SU-DHL-6 (cell line): Measurements from ENCODE around the gene SEMA4A.

Source experiments
- H2AFZ ChIP-seq: fragments of 200-600 bp; sonication (generic); 2 replicates; pipeline ENCODE4 v1.6.1; 2014; ENCODE audit warnings: low read depth, mild to moderate bottlenecking, moderate library complexity, mixed read lengths, antibody characterized with exemption, low read length; ENCODE audit not compliant: severe bottlenecking
- H3F3A ChIP-seq: fragments of 200-600 bp; shearing (Covaris generic); 2 replicates; pipeline ENCODE4 v1.6.0; 2016; ENCODE audit warnings: antibody characterized with exemption, mild to moderate bottlenecking; ENCODE audit not compliant: insufficient read depth
- H3K27ac ChIP-seq: fragments of 200-600 bp; sonication (generic); 2 replicates; pipeline ENCODE4 v1.5.1; 2016; ENCODE audit warnings: low read depth, mild to moderate bottlenecking, low read length, moderate library complexity, mixed read lengths
- H3K27me3 ChIP-seq: fragments of 200-600 bp; sonication (generic), shearing (Covaris generic); 2 replicates; pipeline ENCODE4 v1.6.0; 2014; ENCODE audit warnings: mild to moderate bottlenecking, low read length
- H3K36me3 ChIP-seq: fragments of 200-600 bp; sonication (generic); 2 replicates; pipeline ENCODE4 v1.6.1; 2014; ENCODE audit warnings: mild to moderate bottlenecking, low read length, mixed read lengths
- H3K4me2 ChIP-seq: fragments of 300-600, 200-600 bp; shearing (Covaris generic), sonication (generic); 2 replicates; pipeline ENCODE4 v1.6.0; 2014; ENCODE audit warnings: low read length, low read depth, mild to moderate bottlenecking; ENCODE audit not compliant: poor library complexity, severe bottlenecking
- H3K4me3 ChIP-seq: fragments of 200-600 bp; sonication (generic); 2 replicates; pipeline ENCODE4 v1.5.1; 2014; ENCODE audit warnings: antibody characterized with exemption, low read length, mild to moderate bottlenecking, mixed read lengths; ENCODE audit not compliant: insufficient read depth, poor library complexity, severe bottlenecking
- H3K79me2 ChIP-seq: fragments of 200-600 bp; sonication (generic); 2 replicates; pipeline ENCODE4 v1.6.1; 2014; ENCODE audit warnings: mild to moderate bottlenecking, low read length, moderate library complexity; ENCODE audit not compliant: insufficient read depth
- H3K9ac ChIP-seq: fragments of 200-600 bp; sonication (generic); 2 replicates; pipeline ENCODE4 v1.7.0; 2014; ENCODE audit warnings: mild to moderate bottlenecking, low read length
- H3K9me2 ChIP-seq: fragments of 200-600 bp; sonication (generic); replicated peaks from 2 replicates; pipeline ENCODE4 v1.6.1; 2014; ENCODE audit warnings: low read length; ENCODE audit not compliant: insufficient read depth
- H3K9me3 ChIP-seq: fragments of 200-600 bp; sonication (generic); 2 replicates; pipeline ENCODE4 v1.6.1; 2014; ENCODE audit warnings: low read length, mixed read lengths; ENCODE audit not compliant: insufficient read depth
- H4K20me1 ChIP-seq: fragments of 200-600 bp; sonication (generic); 2 replicates; pipeline ENCODE4 v1.6.1; 2014; ENCODE audit warnings: low read depth, mild to moderate bottlenecking, antibody characterized with exemption, low read length, moderate library complexity, mixed read lengths
- CTCF ChIP-seq: fragments of 200-600 bp; sonication (generic); IDR thresholded peaks from one replicate; pipeline ENCODE4 v1.5.1; 2017; ENCODE audit warnings: antibody characterized with exemption, mild to moderate bottlenecking, low read length, moderate library complexity; ENCODE audit not compliant: insufficient read depth, poor library complexity, severe bottlenecking
- EZH2phosphoT487 ChIP-seq: fragments of 200-600 bp; sonication (generic), shearing (Covaris generic); conservative IDR thresholded peaks from 2 replicates; pipeline ENCODE4 v1.6.1; 2018; ENCODE audit warnings: mild to moderate bottlenecking, antibody characterized with exemption, low read length, moderate library complexity, mixed read lengths

Gene SEMA4A

DNA sequence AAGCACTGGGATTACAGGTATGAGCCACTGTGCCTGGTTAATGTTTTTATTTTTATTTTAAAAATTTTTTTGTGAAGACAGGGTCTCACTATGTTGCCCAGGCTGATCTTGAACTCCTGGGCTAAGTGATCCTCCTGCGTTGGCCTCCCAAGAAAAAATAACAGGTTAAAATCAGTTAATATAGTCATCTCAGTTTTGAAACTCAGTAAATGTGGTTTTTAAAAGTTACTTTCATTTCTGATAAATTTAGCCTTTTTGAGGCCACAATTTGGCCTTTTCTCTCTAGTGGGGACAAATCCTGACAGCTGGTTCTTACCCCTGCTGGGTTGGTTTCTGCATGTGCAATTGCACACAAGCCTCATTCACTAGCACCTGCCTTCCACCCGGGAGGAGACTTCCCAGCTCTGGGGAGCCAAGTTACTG is 72.7 kb downstream of the SEMA4A start:
- Histone ChIP-seq H3K9me3 (no peaks in the 10 kb centered on the region), H3K27ac (peak overlapping the region; percentile 44; the same call in 1 of the 2 replicates), H3K4me2 (peak overlapping the region; percentile 33), H3K4me3 (no peak overlapping the region), H3K9ac (no peak overlapping the region), H3K79me2 (no peaks in the 10 kb centered on the region), H3K36me3 (0 out of 2 replicates have a peak, but pooled peaks cover 2% of the 10 kb centered on the region), H4K20me1 (no peaks in the 10 kb centered on the region), H3K9me2 (no peaks in the 10 kb centered on the region), H3F3A (peaks cover 4% of the 10 kb centered on the region; the same call in 1 of the 2 replicates), H2AFZ (no peak overlapping the region), H3K27me3 (no peaks in the 10 kb centered on the region)
- TF ChIP-seq EZH2phosphoT487: no peak
- TF ChIP-seq CTCF: no peak

- Histone ChIP-seq H3K79me2 (no peaks in the 10 kb centered on the region), H3K27me3 (no peaks in the 10 kb centered on the region), H3K27ac (peak overlapping the region; percentile 44), H3K4me3 (no peak overlapping the region), H2AFZ (no peak overlapping the region), H3F3A (peaks cover 4% of the 10 kb centered on the region; the same call in 1 of the 2 replicates), H3K4me2 (no peak overlapping the region), H4K20me1 (no peaks in the 10 kb centered on the region), H3K36me3 (0 out of 2 replicates have a peak, but pooled peaks cover 2% of the 10 kb centered on the region), H3K9me3 (no peaks in the 10 kb centered on the region), H3K9ac (no peak overlapping the region), H3K9me2 (no peaks in the 10 kb centered on the region)
- TF ChIP-seq EZH2phosphoT487: no peak
- no peak for TF ChIP-seq CTCF
Measured at GRCh38 chr1:156226782-156227181, 73.4 kb downstream of the SEMA4A start.
